Skin epidermis (tissue), 12 donors: ENCODE measurements around the gene ZFPM1.

Experiments
- H3K27ac ChIP-seq, 21 experiments: fragments of 200-600 bp; sonication (generic) in 11 of 21; one replicate each; pipeline ENCODE4 v1.5.0; 2020; ENCODE audit warnings: mild to moderate bottlenecking in 3 of 21, inconsistent platforms in 2 of 21, moderate library complexity in 2 of 21
- H3K4me3 ChIP-seq, 7 experiments: fragments of 200-600 bp; sonication (generic) in 2 of 7; one replicate each; pipeline ENCODE4 v1.5.0; 2020; ENCODE audit warnings: inconsistent platforms in 2 of 7, mild to moderate bottlenecking in 2 of 7, moderate library complexity in 1 of 7

Gene ZFPM1

DNA sequence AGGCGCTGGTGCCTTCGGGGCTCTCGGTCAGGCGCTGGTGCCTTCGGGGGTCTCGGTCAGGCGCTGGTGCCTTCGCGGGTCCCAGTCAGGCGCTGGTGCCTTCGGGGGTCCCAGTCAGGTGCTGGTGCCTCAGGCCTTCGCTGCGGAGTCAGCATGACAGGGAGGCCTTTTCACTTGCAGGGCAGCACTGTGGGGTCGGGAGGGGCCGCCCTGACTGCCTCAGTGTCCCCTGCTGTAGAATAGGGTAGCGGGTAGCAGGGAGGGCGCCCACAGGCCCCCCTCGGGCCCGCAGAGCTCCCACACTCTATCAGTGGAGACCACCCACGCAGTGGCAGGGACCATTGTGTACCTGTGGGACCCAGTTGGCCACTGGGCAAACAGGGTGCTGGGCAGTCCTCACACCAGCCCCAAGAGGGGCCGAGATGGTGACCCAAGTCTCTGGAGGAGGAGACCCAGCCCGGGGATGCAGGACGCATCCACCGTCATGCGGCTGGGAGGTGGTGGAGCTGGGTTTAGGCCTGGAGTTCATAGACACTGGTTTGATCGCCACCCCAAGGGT is 38.0 kb downstream of the ZFPM1 start:
- Histone ChIP-seq H3K4me3 (no peak overlapping the region), H3K27ac (no peak overlapping the region)

DNA sequence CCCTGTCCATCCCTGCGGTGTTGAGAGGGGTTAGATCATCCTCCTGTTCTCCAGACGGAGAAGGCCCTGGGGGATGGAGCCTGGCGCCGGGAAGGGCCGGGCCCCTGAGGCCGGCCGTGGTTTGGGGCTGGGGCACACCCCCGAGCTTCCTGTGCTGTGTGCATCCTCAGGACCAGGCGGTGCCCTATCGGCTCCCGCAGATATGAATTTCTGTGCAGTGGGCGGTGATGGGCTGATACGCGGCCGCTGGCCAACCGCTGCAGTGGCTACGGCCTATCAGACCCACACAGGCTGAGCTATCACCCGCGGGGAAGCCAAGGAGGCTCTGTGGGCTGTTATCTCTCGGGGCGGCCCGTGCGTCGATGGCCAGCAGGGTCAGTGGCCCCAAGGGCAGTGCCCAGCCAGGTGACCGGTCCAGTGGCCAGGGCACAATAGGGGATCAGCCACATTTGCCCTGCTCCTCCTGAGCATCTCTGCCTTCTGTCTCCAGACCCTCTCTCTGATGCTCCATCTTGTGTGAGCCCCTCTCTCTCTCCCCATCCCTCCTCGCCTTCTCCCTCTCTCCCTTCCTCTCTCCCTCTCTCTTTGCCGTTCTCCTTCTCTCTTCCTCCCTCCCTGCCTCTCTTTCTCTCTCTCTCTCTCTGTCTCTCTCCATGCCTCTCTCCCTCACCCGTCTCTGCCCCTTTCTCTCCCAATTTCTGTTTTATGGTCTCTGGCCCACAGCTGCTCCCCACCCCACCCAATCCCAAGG is 38.7 kb downstream of the ZFPM1 start:
- H3K27ac ChIP-seq, result no peak overlapping the region
- H3K4me3 ChIP-seq, result no peak overlapping the region

DNA sequence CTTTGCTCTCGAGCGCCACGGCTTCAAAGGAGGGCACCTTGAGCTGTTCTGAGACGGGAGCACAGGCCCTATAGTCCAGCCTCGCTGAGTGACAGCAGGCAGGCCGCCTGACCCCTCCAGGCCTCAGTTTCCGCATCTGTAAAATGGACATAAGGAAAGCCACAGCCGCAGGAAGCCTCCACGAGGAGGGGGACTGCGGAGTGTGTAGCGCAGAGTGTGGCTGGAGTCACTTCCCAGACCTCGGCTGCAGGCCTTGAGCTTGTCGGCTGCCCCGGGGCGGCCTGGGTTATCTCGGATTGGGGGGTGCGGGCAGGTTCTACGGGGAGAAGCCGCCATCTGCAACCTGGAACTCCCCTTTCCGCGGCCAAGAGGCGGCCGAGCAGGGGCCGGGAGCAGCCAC is 40.8 kb downstream of the ZFPM1 start:
- no peak overlapping the region for H3K4me3 ChIP-seq
- H3K27ac ChIP-seq, result no peak overlapping the region

DNA sequence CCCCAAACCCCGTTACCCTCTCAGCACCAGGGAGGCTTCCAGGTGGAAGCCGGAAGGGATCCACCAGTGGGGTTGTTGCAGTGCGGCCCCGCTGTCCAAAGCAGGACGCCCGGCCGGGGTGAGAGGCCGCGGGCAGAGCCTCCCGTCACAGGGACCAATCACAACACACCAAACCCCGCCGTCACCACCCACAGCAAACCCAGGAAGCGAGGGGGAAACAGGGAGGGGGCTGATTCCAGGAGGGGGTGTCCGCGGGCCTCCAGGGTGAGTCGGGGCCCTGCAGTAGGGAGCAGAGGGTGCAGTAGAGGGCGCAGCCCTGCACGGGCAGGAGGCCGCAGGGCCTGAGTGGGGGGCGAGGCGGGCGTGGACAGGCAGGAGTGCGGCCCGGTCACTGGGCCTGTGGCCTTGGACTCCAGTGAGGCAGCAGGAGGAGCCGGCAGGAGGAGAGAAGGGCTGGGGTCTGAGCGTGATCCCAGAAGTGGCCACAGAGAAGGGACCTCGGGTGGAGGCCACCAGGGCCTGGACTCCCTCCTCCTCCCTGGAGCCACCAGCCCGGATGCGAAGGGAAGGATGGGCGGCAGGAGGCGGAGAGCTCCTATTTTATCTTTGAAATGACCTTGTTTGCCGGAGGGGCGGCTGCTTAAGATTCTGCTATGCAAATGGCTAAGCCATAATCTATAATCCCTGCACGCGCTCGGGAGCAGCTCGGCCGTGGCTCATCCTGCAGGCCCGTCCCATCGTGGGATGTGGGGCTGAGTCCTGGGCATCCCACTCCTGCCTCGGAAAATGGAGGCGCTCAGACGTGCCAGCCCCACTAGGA is 41.5 kb downstream of the ZFPM1 start:
- Histone ChIP-seq H3K27ac (no peak overlapping the region), H3K4me3 (no peak overlapping the region)

DNA sequence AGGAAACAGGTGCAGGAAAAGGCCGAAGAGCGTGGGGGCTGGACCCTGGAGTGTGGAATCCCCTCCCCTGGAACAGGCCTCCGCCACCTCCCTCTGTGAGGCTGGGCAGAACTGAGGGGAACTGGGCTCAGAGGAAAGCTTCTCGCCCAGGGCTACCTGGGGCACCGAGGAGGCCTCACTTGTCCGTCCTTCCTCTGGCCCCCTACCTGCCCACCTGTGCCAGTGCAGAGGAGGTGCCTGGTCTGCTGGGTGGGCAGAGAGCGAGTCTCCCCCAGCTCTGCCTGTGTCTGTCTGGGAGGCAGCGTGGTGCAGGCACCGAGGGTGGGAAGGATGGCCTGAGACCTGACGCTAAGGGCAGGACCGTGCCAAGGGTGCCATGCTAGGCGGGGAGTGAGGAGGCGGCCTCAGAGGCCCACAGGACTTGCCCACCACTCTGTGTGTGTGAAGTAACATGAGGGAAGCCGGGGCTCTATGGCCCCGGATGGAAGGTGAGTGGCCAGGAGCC is 42.2 kb downstream of the ZFPM1 start:
- H3K4me3 ChIP-seq, result no peak overlapping the region
- H3K27ac ChIP-seq, result no peak overlapping the region

DNA sequence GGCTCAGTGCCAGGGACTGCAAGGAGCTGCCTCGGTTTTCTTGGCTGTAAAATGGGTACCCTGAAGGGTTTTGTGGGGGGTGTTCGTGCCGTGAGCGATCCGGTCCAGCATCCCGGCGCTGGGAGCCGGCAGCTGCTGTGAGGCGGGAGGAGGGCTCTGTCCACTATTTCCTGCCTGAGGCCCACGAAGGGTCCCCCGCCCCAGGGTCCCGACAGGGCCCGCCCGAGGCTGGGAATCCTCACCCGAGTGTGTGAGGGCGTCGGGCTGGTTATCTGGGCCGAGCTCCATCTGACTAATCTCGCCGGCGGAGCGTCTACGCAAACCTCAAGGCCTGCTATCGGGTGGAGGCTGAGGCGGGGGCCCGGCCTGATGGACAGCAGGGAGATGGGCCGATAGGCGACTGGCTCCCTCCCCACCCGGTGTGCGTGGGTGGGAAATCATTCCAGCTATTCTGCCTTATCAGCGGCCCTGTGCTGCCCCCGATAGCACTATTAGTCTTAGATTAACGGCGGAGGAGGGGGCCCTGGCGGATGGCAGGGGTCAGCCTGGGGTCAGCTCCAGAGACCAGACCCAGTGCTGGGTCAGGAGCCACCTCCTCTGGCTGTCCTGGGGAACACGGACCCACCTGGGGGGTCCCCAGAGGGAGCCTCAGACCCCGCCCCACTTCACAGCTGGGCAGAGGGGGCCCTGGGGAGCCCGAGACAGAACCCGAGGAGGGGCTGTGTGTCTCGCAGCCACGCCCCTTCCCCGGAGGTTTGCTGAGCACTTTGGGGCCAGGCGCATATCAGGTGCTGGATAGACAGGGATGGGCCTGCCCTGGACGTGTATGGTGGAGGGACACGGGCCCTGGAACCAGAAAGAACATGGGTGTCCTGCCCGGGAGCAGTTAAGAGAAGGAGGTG is 44.7 kb downstream of the ZFPM1 start:
- Histone ChIP-seq H3K4me3 (no peak overlapping the region), H3K27ac (no peak overlapping the region)

DNA sequence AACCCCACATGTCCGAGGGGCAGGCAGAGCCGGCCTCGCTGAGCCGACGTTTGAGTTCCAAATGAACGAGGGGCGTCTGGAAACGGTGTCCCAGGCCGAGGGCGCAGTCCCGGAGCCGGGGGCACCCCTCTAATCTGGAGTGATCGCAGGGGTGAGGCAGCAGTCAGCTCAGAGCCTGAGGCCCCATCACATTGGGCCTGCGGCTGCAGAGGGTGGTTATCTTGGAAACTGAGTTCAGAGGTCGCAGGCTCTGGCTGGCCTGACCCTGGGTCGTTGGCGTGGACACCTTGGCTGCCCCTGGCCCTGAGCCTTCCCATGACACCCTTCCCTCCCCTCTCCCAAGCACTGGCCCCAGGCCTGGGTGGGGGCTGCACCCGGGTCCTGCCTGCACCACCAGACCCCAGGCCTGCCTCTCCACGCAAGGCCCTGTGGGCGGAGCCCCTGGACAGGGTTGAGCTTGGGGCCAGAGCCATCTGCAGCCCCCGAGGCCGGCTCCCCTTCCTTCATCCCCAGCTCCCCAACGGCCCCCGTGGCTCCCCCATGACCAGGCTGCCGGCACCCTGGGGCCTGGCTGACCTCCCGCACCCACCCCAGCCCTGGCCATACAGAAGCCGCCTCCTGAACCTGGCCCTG is 45.6 kb downstream of the ZFPM1 start:
- no peak overlapping the region for H3K27ac ChIP-seq

DNA sequence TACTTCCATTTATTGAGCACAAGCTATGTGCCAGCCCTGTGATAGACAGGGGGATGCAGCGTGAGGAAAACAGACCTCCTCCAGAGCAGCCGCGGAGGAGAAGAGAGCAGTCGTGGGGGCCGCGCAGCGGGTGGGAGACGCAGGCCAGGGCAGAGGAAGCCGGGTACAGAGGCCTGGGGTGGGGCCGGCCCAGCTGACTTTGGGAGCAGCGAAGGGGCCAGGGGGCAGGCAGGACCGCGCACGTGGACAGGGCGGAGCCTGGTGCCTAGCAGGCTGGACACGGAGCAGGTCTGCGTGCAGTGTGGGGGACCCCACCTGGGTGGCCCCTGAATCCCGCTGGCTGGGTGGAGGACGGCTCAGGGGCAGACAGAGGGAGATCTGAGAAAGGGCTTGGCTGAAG is 46.2 kb downstream of the ZFPM1 start:
- peak overlapping the region in 1 of 21 experiments; percentile 14 for H3K27ac ChIP-seq

More for the DNA sequence above, 45.6 kb downstream of the ZFPM1 start:
- no peak overlapping the region for H3K4me3 ChIP-seq

DNA sequence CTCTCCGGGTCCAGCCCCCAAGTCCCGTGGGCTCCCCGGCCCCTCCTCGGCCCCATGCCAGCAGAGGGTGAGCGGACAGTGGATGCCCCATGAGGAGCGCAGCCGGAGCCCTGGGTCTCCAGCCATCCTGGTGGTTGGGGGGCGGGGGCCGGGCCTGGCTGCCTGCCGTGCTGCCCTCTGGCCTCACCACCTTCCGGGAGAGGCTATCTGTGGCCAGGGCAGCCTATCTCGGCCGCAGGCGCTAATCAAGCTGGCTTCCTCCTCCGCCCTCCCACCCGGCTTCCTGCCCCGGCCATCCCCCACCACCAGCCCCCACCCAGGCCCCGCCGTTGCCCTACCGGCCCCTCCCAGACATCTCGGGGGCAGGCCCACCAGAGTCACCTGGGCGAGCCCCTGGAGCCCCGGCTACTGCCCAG is 46.8 kb downstream of the ZFPM1 start:
- Histone ChIP-seq H3K27ac (peak overlapping the region in 1 of 21 experiments; percentile 14), H3K4me3 (no peak overlapping the region)

More for the DNA sequence above, 46.2 kb downstream of the ZFPM1 start:
- H3K4me3 ChIP-seq, result no peak overlapping the region

DNA sequence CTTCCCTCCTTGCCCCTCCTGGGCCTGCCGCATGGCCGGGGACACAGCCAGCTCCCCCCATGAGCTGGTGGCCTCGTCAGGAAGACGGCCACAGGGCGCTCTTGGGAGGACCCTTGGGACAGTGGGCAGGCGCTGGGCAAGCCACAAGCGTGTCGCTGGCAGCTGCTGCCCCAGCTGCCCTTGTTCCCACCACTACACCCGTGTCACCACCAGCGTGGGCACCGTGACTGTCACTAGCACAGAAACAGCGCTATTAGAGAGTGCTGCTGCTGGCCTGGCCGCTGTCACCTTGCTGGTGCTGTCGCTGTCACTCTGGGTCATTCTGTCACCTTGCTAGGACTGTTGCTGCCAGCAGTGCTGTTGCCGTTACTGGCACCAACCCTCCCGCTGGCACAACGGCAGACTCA is 47.2 kb downstream of the ZFPM1 start:
- peak overlapping the region in 1 of 21 experiments; percentile 14 for H3K27ac ChIP-seq
- no peak overlapping the region for H3K4me3 ChIP-seq

DNA sequence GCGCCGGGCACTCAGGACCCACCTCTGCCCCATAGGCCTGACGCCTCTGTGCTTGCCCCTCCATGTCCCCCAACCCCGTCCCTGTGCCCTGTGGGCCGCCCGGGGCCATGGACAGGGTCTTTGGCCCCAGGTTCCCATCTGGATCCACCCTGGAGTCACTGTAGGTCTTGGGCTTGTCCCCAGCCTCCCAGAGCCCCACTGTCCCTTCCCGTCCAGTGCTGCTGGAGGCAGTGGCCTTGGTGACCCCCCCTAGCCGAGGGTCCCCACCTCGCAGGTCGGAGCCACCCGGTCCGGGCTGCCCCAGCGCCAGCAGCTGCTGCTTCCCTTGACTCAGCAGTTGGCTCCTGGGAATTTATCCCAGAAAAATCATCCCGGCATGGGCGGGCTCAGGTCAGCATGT is 49.3 kb downstream of the ZFPM1 start:
- H3K27ac ChIP-seq, result no peak overlapping the region

DNA sequence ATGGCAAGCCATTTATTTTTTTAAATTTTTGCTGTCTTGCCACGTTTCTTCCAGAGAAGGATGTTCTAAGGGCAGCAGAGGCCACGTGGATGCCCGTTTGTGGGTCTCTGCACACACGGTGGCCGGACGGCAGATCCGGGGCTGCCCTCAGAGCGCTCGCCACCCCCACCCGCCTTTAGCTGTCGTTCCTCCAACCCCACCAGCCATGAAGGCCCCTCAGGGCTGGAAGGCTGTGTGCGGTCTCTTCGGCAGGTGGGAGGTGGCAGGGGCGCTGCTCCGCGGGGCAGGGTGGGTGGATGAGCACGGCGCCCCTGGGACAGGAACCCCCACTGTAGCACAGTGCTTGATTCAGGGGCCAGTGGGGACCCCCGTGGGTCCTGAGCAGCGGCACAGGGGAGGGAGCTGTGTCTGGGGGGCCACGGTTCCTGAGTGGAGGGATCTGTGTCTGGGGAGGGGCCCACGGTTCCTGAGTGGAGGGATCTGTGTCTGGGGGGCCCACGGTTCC is 49.7 kb downstream of the ZFPM1 start:
- H3K4me3 ChIP-seq, result no peak overlapping the region
- no peak overlapping the region for H3K27ac ChIP-seq

More for the DNA sequence above, 49.3 kb downstream of the ZFPM1 start:
- no peak overlapping the region for H3K4me3 ChIP-seq

DNA sequence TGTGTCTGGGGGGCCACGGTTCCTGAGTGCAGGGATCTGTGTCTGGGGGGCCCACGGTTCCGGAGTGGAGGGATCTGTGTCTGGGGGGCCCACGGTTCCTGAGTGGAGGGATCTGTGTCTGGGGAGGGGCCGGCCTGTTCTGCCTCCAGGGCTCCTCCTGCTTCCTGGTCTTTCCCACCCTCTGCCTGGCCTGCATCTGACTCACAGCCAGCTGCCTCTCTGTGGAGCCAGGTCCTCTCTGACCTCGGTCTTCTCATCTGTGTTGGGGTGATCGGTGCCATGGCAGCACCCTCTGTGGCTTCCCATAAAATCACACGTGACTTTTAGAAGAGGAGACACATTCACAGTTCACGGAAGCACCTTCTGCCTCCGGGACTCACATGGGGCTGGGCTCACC is 50.3 kb downstream of the ZFPM1 start:
- Histone ChIP-seq H3K27ac (no peak overlapping the region), H3K4me3 (no peak overlapping the region)

DNA sequence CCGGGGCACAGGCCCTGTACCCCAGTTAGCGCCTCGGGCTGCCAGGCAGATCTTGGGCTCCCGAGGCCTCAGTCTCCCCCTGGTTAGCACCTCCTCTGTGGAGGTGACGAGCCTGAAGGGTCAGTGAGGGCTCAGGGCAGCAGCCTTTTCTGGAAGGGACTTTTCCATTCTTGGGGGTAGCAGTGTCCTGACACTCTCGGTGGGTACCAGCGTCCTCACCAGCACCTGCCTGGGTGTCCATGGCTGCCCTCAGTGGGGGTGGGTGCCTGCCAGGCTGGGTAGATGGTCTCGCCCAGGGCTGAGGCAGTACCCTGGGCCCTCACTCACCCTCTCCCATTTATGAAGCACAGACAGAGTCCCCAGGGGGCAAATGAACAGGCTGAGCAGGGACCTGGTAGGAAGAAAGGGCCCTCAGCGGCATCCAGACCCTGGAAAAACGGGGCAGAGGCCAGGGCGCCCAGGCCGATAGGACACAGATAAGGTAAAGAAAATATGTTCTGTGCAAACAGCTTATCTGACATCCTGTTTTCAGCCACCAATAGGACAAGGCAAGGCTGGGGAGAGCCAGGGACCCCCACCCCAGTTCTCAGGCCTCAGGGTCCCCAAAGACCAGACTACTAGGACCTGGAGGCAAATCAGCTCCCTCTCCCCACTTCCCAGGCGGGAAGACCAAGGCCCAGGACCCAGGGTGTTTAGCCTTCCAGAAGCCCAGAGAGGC is 50.9 kb downstream of the ZFPM1 start:
- no peak overlapping the region for H3K27ac ChIP-seq
- no peak overlapping the region for H3K4me3 ChIP-seq

DNA sequence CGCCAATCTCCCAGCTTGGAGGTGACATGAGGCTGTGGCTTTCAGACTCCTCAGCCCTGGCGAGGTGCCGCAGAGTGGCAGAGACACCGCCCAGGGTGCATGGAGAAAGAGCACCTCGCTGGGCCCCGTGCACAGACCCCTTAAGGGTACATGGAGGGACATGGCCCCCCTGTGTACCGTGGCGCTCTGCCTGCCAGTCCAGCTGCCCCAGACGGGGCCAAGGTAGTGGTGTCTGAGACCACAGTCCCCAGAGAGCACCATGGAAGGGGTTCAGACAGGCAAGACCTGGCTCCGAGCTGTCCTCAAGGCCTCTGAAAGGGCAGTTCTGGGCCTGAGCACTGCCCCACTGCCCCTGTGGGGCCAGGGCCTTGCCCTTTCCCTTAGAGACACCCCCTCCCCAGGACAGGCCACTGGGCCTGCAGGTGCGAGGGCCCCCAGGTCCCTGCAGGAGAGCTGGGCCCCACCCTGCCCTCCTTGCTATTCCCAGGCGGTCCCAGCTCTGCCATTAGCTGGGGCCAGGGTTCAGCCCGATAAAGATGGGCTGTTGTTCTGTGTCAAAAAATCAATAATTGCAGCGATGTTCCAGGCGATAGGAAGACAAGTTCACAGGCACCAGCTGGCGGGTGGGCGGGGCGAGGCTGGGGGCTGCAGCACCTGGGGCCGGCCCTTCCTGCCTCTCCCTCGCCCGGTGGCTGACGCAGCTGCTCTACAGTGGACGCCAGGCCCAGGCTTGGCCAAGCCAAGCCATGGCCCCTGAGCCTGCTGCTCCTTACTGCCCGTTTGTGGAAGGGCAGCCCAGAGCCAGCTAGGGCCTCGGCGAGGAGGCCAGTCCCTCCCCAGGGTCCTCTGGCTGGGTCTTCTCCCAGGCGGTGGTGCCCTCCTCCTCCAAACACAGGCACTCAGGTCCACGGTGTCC is 51.7 kb downstream of the ZFPM1 start:
- no peak overlapping the region for H3K4me3 ChIP-seq
- no peak overlapping the region for H3K27ac ChIP-seq

DNA sequence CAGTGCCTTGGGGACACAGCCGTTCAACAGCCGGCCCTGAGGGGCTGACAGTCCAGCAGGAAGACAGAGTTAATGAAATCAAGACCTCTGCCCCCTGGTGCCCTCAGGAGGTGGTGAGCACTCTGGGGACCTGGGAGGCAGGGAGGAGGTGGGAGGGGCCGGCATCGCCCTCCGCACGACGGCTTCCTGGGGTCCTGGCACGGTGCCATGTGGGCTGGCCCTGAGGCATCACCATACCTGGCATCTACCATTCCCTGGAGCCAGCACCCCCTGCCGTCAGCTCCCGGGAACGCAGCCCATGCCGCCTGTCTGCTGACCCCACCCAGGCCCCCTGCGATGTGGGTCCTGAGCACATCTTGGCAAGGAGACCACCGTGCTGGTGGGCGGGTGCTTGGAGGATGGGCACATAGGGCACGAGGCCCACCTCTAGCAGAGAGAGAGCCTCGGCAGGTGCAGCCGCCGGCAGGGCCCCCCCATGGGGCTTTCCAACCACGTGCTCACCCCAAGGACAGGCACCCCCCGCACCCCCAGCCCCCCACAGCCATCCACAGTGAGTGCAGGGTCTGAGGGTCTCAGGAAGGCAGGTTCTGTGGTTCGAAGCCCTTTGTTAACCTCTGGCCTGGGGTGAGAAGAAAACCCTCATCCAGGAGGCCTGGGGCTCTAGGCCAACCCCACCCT is 52.5 kb downstream of the ZFPM1 start:
- no peak overlapping the region for H3K4me3 ChIP-seq
- no peak overlapping the region for H3K27ac ChIP-seq

DNA sequence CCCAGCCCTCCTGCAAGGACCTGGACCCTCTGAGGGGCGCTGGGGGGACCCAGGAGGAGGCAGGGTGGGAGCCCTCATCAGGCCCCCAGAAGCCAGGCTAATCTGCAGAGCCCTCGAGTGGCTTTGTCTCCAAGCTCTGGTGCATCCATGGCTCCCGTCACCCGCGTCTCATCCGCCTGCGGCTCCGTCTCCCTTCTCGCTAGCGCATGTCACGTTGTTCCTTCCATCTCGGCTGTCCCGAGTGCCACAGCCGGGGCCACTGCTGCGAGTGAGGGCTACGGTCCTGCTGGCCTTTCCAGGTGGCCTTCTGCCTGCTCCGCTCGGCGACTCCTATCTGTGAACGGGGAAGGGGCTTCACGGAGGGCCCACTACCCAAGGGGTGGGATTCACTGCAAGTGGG is 53.6 kb downstream of the ZFPM1 start:
- Histone ChIP-seq H3K4me3 (no peak overlapping the region), H3K27ac (no peak overlapping the region)
